Cardiac fibroblast (primary cell): ENCODE measurements around the gene ANXA11.
A peak's percentile ranks its signal among the peaks of the same experiment; 100 is the strongest.

Experiments used
- DNase-seq, 2 donors: peaks; one replicate each; pipeline versions ENCODE4 v3.0.0 to v3.0.0-alpha.2; 2010; ENCODE audit warnings: low read depth in 2 of 2
- H3K4me3 ChIP-seq, 2 donors: replicated peaks in 1 of 2; 1 replicate in 1 of 2; 2 replicates in 1 of 2; pipeline ENCODE4 v1.5.1; 2011; ENCODE audit warnings: low read depth in 2 of 2, low read length in 2 of 2, mild to moderate bottlenecking in 2 of 2, moderate library complexity in 1 of 2
- CTCF ChIP-seq: IDR thresholded peaks from one replicate; pipeline ENCODE4 v1.5.1; 2011; ENCODE audit warnings: low read depth, mild to moderate bottlenecking, low read length, inconsistent platforms

Gene ANXA11

GRCh38 chr10:80186364-80187012 is 18.8 kb downstream of the ANXA11 start:
- no peak overlapping the region for H3K4me3 ChIP-seq
- DNase-seq: peak in 1 of 2 donors; percentile 32
- TF ChIP-seq CTCF: no peak

GRCh38 chr10:80185578-80186299 is 19.6 kb downstream of the ANXA11 start:
- peak in 1 of 2 donors; percentile 29 for DNase-seq
- no peak for TF ChIP-seq CTCF
- no peak overlapping the region for H3K4me3 ChIP-seq

- no peak for DNase-seq
- no peak for TF ChIP-seq CTCF
- H3K4me3 ChIP-seq: no peak overlapping the region
Measured at GRCh38 chr10:80184291-80184690, 21.0 kb downstream of the ANXA11 start.

GRCh38 chr10:80183436-80183835 is 21.9 kb downstream of the ANXA11 start:
- DNase-seq: no peak
- TF ChIP-seq CTCF: no peak
- H3K4me3 ChIP-seq: no peak overlapping the region

- no peak for TF ChIP-seq CTCF
- no peak for DNase-seq
- H3K4me3 ChIP-seq: no peak overlapping the region
Measured at GRCh38 chr10:80182986-80183385, 22.4 kb downstream of the ANXA11 start.

- H3K4me3 ChIP-seq: no peak overlapping the region
- peak; percentile 60 to 71 for DNase-seq
- no peak for TF ChIP-seq CTCF
Measured at GRCh38 chr10:80177781-80178636, 27.3 kb downstream of the ANXA11 start.
